Heart right ventricle (tissue), 16 donors: ENCODE data around the gene PLEKHA5. TPM values are rescaled to one million over a fixed set of nuclear protein-coding genes. Genes with fewer than 3 reads are reported as not detected.

Experiments used
- ATAC-seq, 8 donors: fragments of 200-7000 bp; cut with Tn5 transposase; one replicate each; pipeline ENCODE4 v1.9.1; 2020; ENCODE audit warnings: mild to moderate bottlenecking in 8 of 8, moderate library complexity in 8 of 8, moderate number of reproducible peaks in 1 of 8
- DNase-seq, 2 donors: peaks; one replicate each; pipeline ENCODE4 v3.0.0-alpha.2; 2020
- H3K27ac ChIP-seq, 10 donors: fragments of 200-600 bp; sonication (generic) in 2 of 10; one replicate each; pipeline versions ENCODE4 v1.5.0 to v1.8.0; 2020 to 2022; ENCODE audit warnings: mild to moderate bottlenecking in 3 of 10
- H3K27me3 ChIP-seq, 7 donors: fragments of 200-600 bp; one replicate each; pipeline ENCODE4 v1.8.0; 2021 to 2022; ENCODE audit warnings: mild to moderate bottlenecking in 2 of 7
- H3K36me3 ChIP-seq, 9 donors: fragments of 200-600 bp; sonication (generic) in 1 of 9; one replicate each; pipeline versions ENCODE4 v1.5.0 to v1.8.0; 2020 to 2022; ENCODE audit warnings: mild to moderate bottlenecking in 2 of 9
- H3K4me1 ChIP-seq, 9 donors: fragments of 200-600 bp; sonication (generic) in 1 of 9; one replicate each; pipeline versions ENCODE4 v1.5.0 to v1.8.0; 2020 to 2022; ENCODE audit warnings: mild to moderate bottlenecking in 4 of 9
- H3K4me3 ChIP-seq, 10 donors: fragments of 200-600 bp; sonication (generic) in 2 of 10; one replicate each; pipeline versions ENCODE4 v1.5.0 to v1.8.0; 2020 to 2022; ENCODE audit warnings: mild to moderate bottlenecking in 7 of 10, moderate library complexity in 2 of 10
- H3K9me3 ChIP-seq, 11 donors: fragments of 200-600 bp in 10 of 11; sonication (generic) in 2 of 11; one replicate each; pipeline versions ENCODE4 v1.5.0 to v1.8.0; 2013 to 2022; ENCODE audit warnings: mild to moderate bottlenecking in 2 of 11, control low read depth in 1 of 11, moderate library complexity in 1 of 11
- CTCF ChIP-seq, 9 donors: fragments of 200-600 bp; sonication (generic) in 2 of 9; IDR thresholded peaks; one replicate each; pipeline versions ENCODE4 v1.5.0 to v1.8.0; 2021 to 2022; ENCODE audit warnings: antibody characterized with exemption in 9 of 9, mild to moderate bottlenecking in 5 of 9, moderate library complexity in 1 of 9
- WGBS, 2 donors: extraction: QIAGEN DNeasy Blood & Tissue Kit; methylation state at CpG; one replicate each; pipeline ENCODE4 v1.1.7; 2013; ENCODE audit warnings: inconsistent platforms in 1 of 2; 5-methylcytosine and 5-hydroxymethylcytosine counted together
- intact Hi-C, 10 donors: fragments of 100-400 bp; cut with DNase I; formaldehyde crosslinking; loops; one replicate each; pipeline versions ENCODE4 v1.11.1 to v1.14.2; 2022
- polyA plus RNA-seq, 2 donors: library from polyadenylated mRNA; stranded (reverse); fragments of 200-250 nt; gene quantifications; one replicate each; pipeline ENCODE4 v1.2.3, GENCODE V29; 2013
- total RNA-seq, 10 donors: library from RNA; stranded (reverse); fragmentation: NEBNext Ultra II Directional in 3 of 10; extraction: Animal tissue kit (Norgen Biotek cat#: 25700) in 3 of 10; gene quantifications; one replicate each; pipeline versions ENCODE4 v1.2.1 to v1.2.4, GENCODE V29; 2021 to 2023
- donor health status: Arrhythmogenic right ventricular cardiomyopathy.
- donor health status: ischemic (EF 13 %, LVEDD 7.1; RV severe dilation, severe dysfunction).
- donor health status: healthy with polysubstance abuse.
- donor health status: DM: no; HTN: yes; CAD: no.
- donor health status: DM: no; HTN: no; CAD: no.
- donor health status: ischemic (EF 25% LVEDD 6.9; RV normal size, moderate dysfunction).
- donor health status: ischemic (EF 25% LVEDD 5.7; RV mildly dilated, moderate dysfunction).
- donor health status: healthy.
- donor health status: DM: yes; HTN: yes; CAD: no.
- donor health status: Ischemic cardiomyopathy.
- donor health status: ischemic (EF 35%, LVEDD 5.7; RV mildly dilated, moderate dysfunction).
- donor health status: nonischemic (EF 11% LVEDD 7.7; RV severe dilation, severe dysfunction).
- donor health status: DM: yes; HTN: yes; CAD: no.
- donor health status: PGD.
- donor health status: ischemic (EF 29% LVEDD 5.4; RV normal size, mild dysfunction).
- donor health status: nonischemic (EF 23%, LVEDD 6.1; RV moderate dilation, normal function).

Gene PLEKHA5
- total and polyA plus RNA-seq, 12 donors, result 11.8 to 77.1 (median 61.8) TPM

- peak in 1 of 8 donors; percentile 41 for ATAC-seq
- intact Hi-C loops, result loop anchor here in 1 of 10 donors (10.0 kb wide), 1 partner anchor 84 kb away; no protein-coding TSS in a partner anchor
- Histone ChIP-seq H3K4me1 (peaks cover 0 to 15% (median 8%) of the 10 kb centered on the region in 9 donors), H3K4me3 (no peak overlapping the region), H3K27me3 (no peaks in the 10 kb centered on the region), H3K27ac (no peak overlapping the region), H3K9me3 (no peaks in the 10 kb centered on the region), H3K36me3 (peaks cover 0 to 52% (median 8%) of the 10 kb centered on the region in 9 donors)
- no peak for TF ChIP-seq CTCF (IDR thresholded peaks at IDR 0.05)
- peak in 1 of 2 donors; percentile 12 for DNase-seq
- WGBS, 2 donors, result 47 to 56% methylated on average over 2 of the region's 2 CpGs
Measured at GRCh38 chr12:19278407-19278806, 148.9 kb downstream of the PLEKHA5 start.

GRCh38 chr12:19282133-19282699 is 152.7 kb downstream of the PLEKHA5 start:
- intact Hi-C loops, result loop anchor here in 4 of 10 donors (10.0 kb wide), 5 partner anchors 87 to 1027 kb away; no protein-coding TSS in a partner anchor
- ATAC-seq, result no peak
- H3K9me3 ChIP-seq, result no peaks in the 10 kb centered on the region
- TF ChIP-seq CTCF (IDR thresholded peaks at IDR 0.05), result no peak
- no peak overlapping the region for H3K27ac ChIP-seq
- no peak overlapping the region for H3K4me3 ChIP-seq
- no peaks in the 10 kb centered on the region for H3K27me3 ChIP-seq
- H3K4me1 ChIP-seq, result peaks cover 0 to 8% (median 0%) of the 10 kb centered on the region in 9 donors
- H3K36me3 ChIP-seq, result peaks cover 0 to 48% (median 6%) of the 10 kb centered on the region in 9 donors
- DNase-seq, result no peak

- H3K9me3 ChIP-seq, result no peaks in the 10 kb centered on the region
- ATAC-seq, result no peak
Measured at GRCh38 chr12:19284658-19285057, 155.1 kb downstream of the PLEKHA5 start.

More at GRCh38 chr12:19284658-19285057, 155.1 kb downstream of the PLEKHA5 start:
- intact Hi-C loops, result loop anchor here in 5 of 10 donors (5.0 to 10.0 kb wide), 8 partner anchors 90 to 1030 kb away; no protein-coding TSS in a partner anchor
- Histone ChIP-seq H3K27me3 (no peaks in the 10 kb centered on the region), H3K4me3 (no peak overlapping the region), H3K4me1 (peaks cover 0 to 8% (median 0%) of the 10 kb centered on the region in 9 donors), H3K27ac (no peak overlapping the region), H3K36me3 (peaks cover 0 to 57% (median 6%) of the 10 kb centered on the region in 9 donors)
- 93 to 97% methylated on average over 2 of the region's 2 CpGs for WGBS, 2 donors
- no peak for DNase-seq
- TF ChIP-seq CTCF (IDR thresholded peaks at IDR 0.05), result no peak
